ENCODE measurements around the gene CTDSPL.

The CTDSPL gene

GRCh38 chr3:37905346-37905745 is 43.7 kb downstream of the CTDSPL start:
- Histone ChIP-seq H3K9me3 (ENCODE audit: control insufficient read depth in 1 of 2, low read length in 2 of 2) (no peaks in the 10 kb centered on the region), H3K27me3 (ENCODE audit: low read depth, low read length) (no peaks in the 10 kb centered on the region), H3K4me1 (ENCODE audit: control insufficient read depth in 1 of 2, insufficient read depth in 2 of 2, low read length in 2 of 2) (peaks cover 31 to 45% of the 10 kb centered on the region in 2 donors), H3K27ac (ENCODE audit: low read length) (no peak overlapping the region), H3K4me3 (ENCODE audit: low read depth in 1 of 2, low read length in 2 of 2) (no peak overlapping the region), H3K36me3 (ENCODE audit: control insufficient read depth in 1 of 2, insufficient read depth in 2 of 2, low read length in 2 of 2) (no peaks in the 10 kb centered on the region)

- peak overlapping the region; percentile 40 for H3K27ac ChIP-seq (ENCODE audit: low read length)
- H3K9me3 ChIP-seq (ENCODE audit: control insufficient read depth in 1 of 2, low read length in 2 of 2), result no peaks in the 10 kb centered on the region
- no peaks in the 10 kb centered on the region for H3K36me3 ChIP-seq (ENCODE audit: control insufficient read depth in 1 of 2, insufficient read depth in 2 of 2, low read length in 2 of 2)
- no peaks in the 10 kb centered on the region for H3K27me3 ChIP-seq (ENCODE audit: low read depth, low read length)
- peaks cover 36 to 50% of the 10 kb centered on the region in 2 donors for H3K4me1 ChIP-seq (ENCODE audit: control insufficient read depth in 1 of 2, insufficient read depth in 2 of 2, low read length in 2 of 2)
- H3K4me3 ChIP-seq (ENCODE audit: low read depth in 1 of 2, low read length in 2 of 2), result no peak overlapping the region
These were observed 44.5 kb downstream of the CTDSPL start for GRCh38 chr3:37905987-37906674.

DNA sequence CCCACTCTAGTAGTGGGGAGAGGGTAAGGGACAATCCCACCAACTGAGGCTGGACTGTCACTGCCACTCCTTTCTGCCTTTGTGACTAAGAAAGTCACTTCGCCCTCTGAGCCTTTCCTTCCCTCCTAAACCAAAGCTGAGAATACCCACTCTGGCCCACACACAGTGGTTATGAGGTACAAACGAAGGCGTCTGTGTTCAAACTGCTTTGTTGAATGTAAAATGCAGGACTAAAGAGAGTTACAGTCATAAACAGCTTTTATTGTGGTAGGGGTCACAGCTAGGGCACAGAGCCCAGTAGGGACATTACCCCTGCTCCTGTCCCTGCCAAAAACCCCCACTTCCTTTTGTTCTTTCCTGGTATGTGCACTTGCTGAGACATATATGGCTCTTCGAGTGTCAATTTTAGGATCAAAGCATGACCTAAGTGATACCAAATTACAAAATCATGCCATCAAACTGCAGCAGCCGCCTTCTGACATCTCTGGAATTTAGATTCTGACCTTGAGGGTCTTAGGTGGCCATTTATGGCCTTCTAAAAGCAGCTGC is 45.1 kb downstream of the CTDSPL start:
- no peaks in the 10 kb centered on the region for H3K27me3 ChIP-seq (ENCODE audit: low read depth, low read length)
- no peaks in the 10 kb centered on the region for H3K36me3 ChIP-seq (ENCODE audit: control insufficient read depth in 1 of 2, insufficient read depth in 2 of 2, low read length in 2 of 2)
- H3K4me1 ChIP-seq (ENCODE audit: control insufficient read depth in 1 of 2, insufficient read depth in 2 of 2, low read length in 2 of 2), result peaks cover 36 to 52% of the 10 kb centered on the region in 2 donors
- H3K27ac ChIP-seq (ENCODE audit: low read length), result peak overlapping the region; percentile 40
- no peak overlapping the region for H3K4me3 ChIP-seq (ENCODE audit: low read depth in 1 of 2, low read length in 2 of 2)
- H3K9me3 ChIP-seq (ENCODE audit: control insufficient read depth in 1 of 2, low read length in 2 of 2), result no peaks in the 10 kb centered on the region

GRCh38 chr3:37907371-37907770 is 45.7 kb downstream of the CTDSPL start:
- Histone ChIP-seq H3K4me1 (ENCODE audit: control insufficient read depth in 1 of 2, insufficient read depth in 2 of 2, low read length in 2 of 2) (peaks cover 36 to 52% of the 10 kb centered on the region in 2 donors), H3K36me3 (ENCODE audit: control insufficient read depth in 1 of 2, insufficient read depth in 2 of 2, low read length in 2 of 2) (no peaks in the 10 kb centered on the region), H3K27me3 (ENCODE audit: low read depth, low read length) (no peaks in the 10 kb centered on the region), H3K27ac (ENCODE audit: low read length) (peak overlapping the region; percentile 17), H3K4me3 (ENCODE audit: low read depth in 1 of 2, low read length in 2 of 2) (no peak overlapping the region), H3K9me3 (ENCODE audit: control insufficient read depth in 1 of 2, low read length in 2 of 2) (no peaks in the 10 kb centered on the region)

GRCh38 chr3:37907906-37908305 is 46.2 kb downstream of the CTDSPL start:
- Histone ChIP-seq H3K27ac (ENCODE audit: low read length) (peak overlapping the region; percentile 17), H3K4me3 (ENCODE audit: low read depth in 1 of 2, low read length in 2 of 2) (no peak overlapping the region), H3K4me1 (ENCODE audit: control insufficient read depth in 1 of 2, insufficient read depth in 2 of 2, low read length in 2 of 2) (peaks cover 36 to 52% of the 10 kb centered on the region in 2 donors), H3K9me3 (ENCODE audit: control insufficient read depth in 1 of 2, low read length in 2 of 2) (no peaks in the 10 kb centered on the region), H3K36me3 (ENCODE audit: control insufficient read depth in 1 of 2, insufficient read depth in 2 of 2, low read length in 2 of 2) (no peaks in the 10 kb centered on the region), H3K27me3 (ENCODE audit: low read depth, low read length) (no peaks in the 10 kb centered on the region)

DNA sequence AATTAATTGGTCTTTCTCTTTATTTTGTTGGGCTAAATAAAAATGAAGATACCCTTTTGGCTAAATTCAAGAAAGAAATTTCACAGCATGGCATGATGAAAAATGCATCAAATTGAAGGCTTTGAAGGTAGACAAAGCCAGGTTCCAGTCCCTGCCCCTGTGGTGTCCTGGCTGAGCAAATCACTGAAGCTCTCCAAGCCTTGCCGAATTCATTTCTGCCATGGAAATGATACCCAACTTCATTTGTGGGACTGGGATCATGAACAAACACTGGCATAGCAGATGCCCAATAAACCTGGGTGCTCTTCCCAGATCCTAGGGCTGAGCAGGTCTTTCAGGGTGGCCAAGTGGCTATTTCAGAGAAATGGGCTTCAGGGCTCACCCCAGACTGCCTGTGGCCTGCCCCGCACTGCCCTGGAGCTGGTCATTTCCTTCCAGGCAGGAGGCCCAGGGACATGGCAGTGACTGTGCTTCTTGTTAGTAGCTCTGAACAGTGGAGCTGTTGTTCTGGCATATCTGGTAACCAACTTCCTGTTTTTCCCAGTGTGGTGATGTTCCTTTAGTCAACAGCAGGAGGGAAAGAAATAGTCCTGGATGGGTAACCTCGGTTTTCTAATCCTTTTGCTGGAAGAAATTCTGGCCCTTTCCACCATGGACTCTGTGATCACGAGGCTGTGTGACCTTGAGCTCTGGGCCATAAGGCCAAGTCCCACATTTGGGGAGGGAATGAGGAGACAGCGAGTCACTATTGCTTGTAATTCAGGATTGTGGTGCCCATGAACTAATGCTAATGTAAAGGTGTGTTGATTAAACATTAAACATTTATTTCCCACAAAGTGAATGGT is 47.6 kb downstream of the CTDSPL start:
- H3K36me3 ChIP-seq (ENCODE audit: control insufficient read depth in 1 of 2, insufficient read depth in 2 of 2, low read length in 2 of 2), result no peaks in the 10 kb centered on the region
- H3K27me3 ChIP-seq (ENCODE audit: low read depth, low read length), result no peaks in the 10 kb centered on the region
- no peaks in the 10 kb centered on the region for H3K9me3 ChIP-seq (ENCODE audit: control insufficient read depth in 1 of 2, low read length in 2 of 2)
- H3K4me1 ChIP-seq (ENCODE audit: control insufficient read depth in 1 of 2, insufficient read depth in 2 of 2, low read length in 2 of 2), result peaks cover 36 to 46% of the 10 kb centered on the region in 2 donors
- no peak overlapping the region for H3K4me3 ChIP-seq (ENCODE audit: low read depth in 1 of 2, low read length in 2 of 2)
- peak overlapping the region; percentile 1 for H3K27ac ChIP-seq (ENCODE audit: low read length)

DNA sequence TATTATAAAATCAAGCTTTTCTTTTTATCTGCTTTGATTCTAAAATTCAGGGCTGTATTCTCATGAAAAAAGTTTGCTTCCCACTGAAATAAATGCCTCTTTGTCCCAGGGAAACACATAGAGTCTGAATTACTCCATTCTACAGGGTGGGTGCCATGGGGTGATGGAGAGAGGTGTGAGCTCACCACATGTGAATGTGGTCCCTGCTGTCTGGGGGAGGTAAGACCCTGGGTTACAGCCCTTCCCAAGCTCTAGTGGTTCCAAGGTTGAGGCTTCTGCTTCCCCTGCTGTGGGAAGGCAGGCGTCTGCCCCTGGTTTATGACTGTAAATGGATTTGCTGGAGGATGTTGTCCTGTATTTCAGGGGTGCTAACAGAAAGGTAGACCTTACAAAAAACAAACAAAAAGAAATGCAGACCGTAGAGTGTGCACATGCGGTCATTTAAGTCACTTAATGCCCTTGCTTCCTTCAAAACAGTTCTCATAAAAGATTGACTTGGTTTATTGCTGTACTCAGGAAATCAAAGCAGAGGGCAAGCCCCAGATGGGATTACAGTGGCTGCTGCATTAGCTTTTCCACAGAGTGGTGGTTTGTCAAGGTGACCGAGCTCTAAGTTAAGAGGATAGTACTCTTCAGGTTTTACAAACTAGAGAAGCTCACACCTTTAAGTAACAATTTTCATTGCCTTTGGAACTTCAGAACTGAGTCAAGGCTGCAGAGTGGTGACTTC is 49.2 kb downstream of the CTDSPL start:
- Histone ChIP-seq H3K4me3 (ENCODE audit: low read depth in 1 of 2, low read length in 2 of 2) (no peak overlapping the region), H3K9me3 (ENCODE audit: control insufficient read depth in 1 of 2, low read length in 2 of 2) (no peaks in the 10 kb centered on the region), H3K27ac (ENCODE audit: low read length) (no peak overlapping the region), H3K36me3 (ENCODE audit: control insufficient read depth in 1 of 2, insufficient read depth in 2 of 2, low read length in 2 of 2) (no peaks in the 10 kb centered on the region), H3K27me3 (ENCODE audit: low read depth, low read length) (no peaks in the 10 kb centered on the region), H3K4me1 (ENCODE audit: control insufficient read depth in 1 of 2, insufficient read depth in 2 of 2, low read length in 2 of 2) (peaks cover 20 to 31% of the 10 kb centered on the region in 2 donors)

GRCh38 chr3:37912052-37912733 is 50.5 kb downstream of the CTDSPL start:
- Histone ChIP-seq H3K4me3 (ENCODE audit: low read depth in 1 of 2, low read length in 2 of 2) (no peak overlapping the region), H3K9me3 (ENCODE audit: control insufficient read depth in 1 of 2, low read length in 2 of 2) (no peaks in the 10 kb centered on the region), H3K36me3 (ENCODE audit: control insufficient read depth in 1 of 2, insufficient read depth in 2 of 2, low read length in 2 of 2) (no peaks in the 10 kb centered on the region), H3K4me1 (ENCODE audit: control insufficient read depth in 1 of 2, insufficient read depth in 2 of 2, low read length in 2 of 2) (peaks cover 11 to 22% of the 10 kb centered on the region in 2 donors), H3K27ac (ENCODE audit: low read length) (no peak overlapping the region), H3K27me3 (ENCODE audit: low read depth, low read length) (no peaks in the 10 kb centered on the region)

DNA sequence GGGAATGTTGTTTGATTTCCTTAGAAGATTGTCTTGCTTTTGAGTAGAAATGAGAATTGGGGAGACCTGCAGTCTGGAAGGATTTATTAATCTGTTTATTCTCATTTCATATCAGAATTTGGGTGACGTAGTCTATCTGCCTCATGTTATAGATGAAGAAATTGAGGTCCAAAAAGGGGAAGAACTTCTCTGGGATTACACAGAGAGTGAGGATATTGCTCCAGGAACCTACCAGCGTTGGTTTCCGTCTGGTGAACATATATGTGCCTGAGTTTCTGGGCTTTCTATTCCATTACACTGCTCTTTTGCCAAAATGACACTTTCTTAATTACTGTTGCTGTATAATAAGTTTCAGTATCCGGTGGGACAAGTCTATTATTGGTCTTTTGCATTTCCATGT is 51.8 kb downstream of the CTDSPL start:
- H3K36me3 ChIP-seq (ENCODE audit: control insufficient read depth in 1 of 2, insufficient read depth in 2 of 2, low read length in 2 of 2), result no peaks in the 10 kb centered on the region
- H3K27me3 ChIP-seq (ENCODE audit: low read depth, low read length), result no peaks in the 10 kb centered on the region
- no peak overlapping the region for H3K27ac ChIP-seq (ENCODE audit: low read length)
- no peak overlapping the region for H3K4me3 ChIP-seq (ENCODE audit: low read depth in 1 of 2, low read length in 2 of 2)
- H3K4me1 ChIP-seq (ENCODE audit: control insufficient read depth in 1 of 2, insufficient read depth in 2 of 2, low read length in 2 of 2), result peaks cover 5 to 13% of the 10 kb centered on the region in 2 donors
- no peaks in the 10 kb centered on the region for H3K9me3 ChIP-seq (ENCODE audit: control insufficient read depth in 1 of 2, low read length in 2 of 2)

GRCh38 chr3:37916685-37917084 is 55.0 kb downstream of the CTDSPL start:
- H3K4me3 ChIP-seq (ENCODE audit: low read depth in 1 of 2, low read length in 2 of 2), result no peak overlapping the region
- H3K9me3 ChIP-seq (ENCODE audit: control insufficient read depth in 1 of 2, low read length in 2 of 2), result no peaks in the 10 kb centered on the region
- no peaks in the 10 kb centered on the region for H3K27me3 ChIP-seq (ENCODE audit: low read depth, low read length)
- H3K4me1 ChIP-seq (ENCODE audit: control insufficient read depth in 1 of 2, insufficient read depth in 2 of 2, low read length in 2 of 2), result peaks cover 0 to 5% of the 10 kb centered on the region in 2 donors
- no peak overlapping the region for H3K27ac ChIP-seq (ENCODE audit: low read length)
- no peaks in the 10 kb centered on the region for H3K36me3 ChIP-seq (ENCODE audit: control insufficient read depth in 1 of 2, insufficient read depth in 2 of 2, low read length in 2 of 2)
